SK-N-SH treated with all-trans-retinoic acid at 6 μM for 48 hours (cell line): ENCODE data around the gene XRN2.

Source experiments
- ATAC-seq: fragments of 200-7000 bp; cut with Tn5 transposase; 3 replicates; pipeline ENCODE4 v1.9.1; 2020; ENCODE audit warnings: mild to moderate bottlenecking, moderate library complexity
- BACH2 ChIP-seq: fragments of 250-450 bp; sonication (Bioruptor Pico); IDR thresholded peaks from 2 replicates; pipeline ENCODE4 v1.9.0; 2021; ENCODE audit warnings: mild to moderate bottlenecking, borderline replicate concordance
- CSDC2 ChIP-seq: fragments of 250-450 bp; sonication (Bioruptor Pico); IDR thresholded peaks from 2 replicates; pipeline ENCODE4 v1.5.0; 2020; ENCODE audit warnings: mild to moderate bottlenecking, moderate library complexity
- ESRRG ChIP-seq: fragments of 250-450 bp; sonication (Bioruptor Pico); IDR thresholded peaks from 2 replicates; pipeline ENCODE4 v1.6.1; 2021; ENCODE audit warnings: mild to moderate bottlenecking
- GLIS3 ChIP-seq: fragments of 250-450 bp; sonication (Bioruptor Pico); IDR thresholded peaks from 2 replicates; pipeline ENCODE4 v1.5.0; 2020; ENCODE audit warnings: mild to moderate bottlenecking, moderate library complexity
- ISL1 ChIP-seq: fragments of 250-450 bp; sonication (Bioruptor Pico); IDR thresholded peaks from 2 replicates; pipeline ENCODE4 v2.1.2; 2022; ENCODE audit warnings: mild to moderate bottlenecking, moderate library complexity
- OSR1 ChIP-seq: fragments of 250-450 bp; sonication (Bioruptor Pico); IDR thresholded peaks from 2 replicates; pipeline ENCODE4 v1.8.0; 2022; ENCODE audit warnings: moderate library complexity, mild to moderate bottlenecking, inconsistent platforms
- PPARA ChIP-seq: fragments of 250-450 bp; sonication (Bioruptor Pico); IDR thresholded peaks from 2 replicates; pipeline ENCODE4 v1.5.0; 2020; ENCODE audit warnings: mild to moderate bottlenecking, borderline replicate concordance
- RARB ChIP-seq: fragments of 250-450 bp; sonication (Bioruptor Pico); IDR thresholded peaks from 2 replicates; pipeline ENCODE4 v1.8.0; 2021; ENCODE audit warnings: mild to moderate bottlenecking, moderate library complexity
- SNAI2 ChIP-seq: fragments of 250-450 bp; sonication (Bioruptor Pico); IDR thresholded peaks from 2 replicates; pipeline ENCODE4 v1.5.0; 2020; ENCODE audit warnings: mild to moderate bottlenecking, moderate library complexity
- TCF4 ChIP-seq: fragments of 250-450 bp; sonication (Bioruptor Pico); IDR thresholded peaks from 2 replicates; pipeline ENCODE4 v1.8.0; 2021; ENCODE audit warnings: mild to moderate bottlenecking, moderate library complexity, borderline replicate concordance
- TOX ChIP-seq: fragments of 250-450 bp; sonication (Bioruptor Pico); IDR thresholded peaks from 2 replicates; pipeline ENCODE4 v1.8.0; 2021; ENCODE audit warnings: mild to moderate bottlenecking, moderate library complexity, borderline replicate concordance
- ZC3H10 ChIP-seq: fragments of 250-450 bp; sonication (Bioruptor Pico); IDR thresholded peaks from 2 replicates; pipeline ENCODE4 v1.5.1; 2021; ENCODE audit warnings: mild to moderate bottlenecking, moderate library complexity
- ZFP3 ChIP-seq: fragments of 250-450 bp; sonication (Bioruptor Pico); IDR thresholded peaks from 2 replicates; pipeline ENCODE4 v1.5.0; 2020; ENCODE audit warnings: mild to moderate bottlenecking, moderate library complexity
- ZFP30 ChIP-seq: fragments of 450-650 bp; formaldehyde crosslinking; IDR thresholded peaks from 2 replicates; pipeline ENCODE4 v1.5.0; 2022; ENCODE audit warnings: mild to moderate bottlenecking, moderate library complexity
- ZNF565 ChIP-seq: fragments of 450-650 bp; formaldehyde crosslinking; conservative IDR thresholded peaks from 2 replicates; pipeline ENCODE4 v1.5.0; 2020; ENCODE audit warnings: low read depth, mild to moderate bottlenecking, moderate library complexity
- ZNF70 ChIP-seq: fragments of 450-650 bp; formaldehyde crosslinking; IDR thresholded peaks from 2 replicates; pipeline ENCODE4 v1.5.0; 2020; ENCODE audit warnings: mild to moderate bottlenecking, moderate library complexity
- ZNF8 ChIP-seq: fragments of 450-650 bp; formaldehyde crosslinking; IDR thresholded peaks from 2 replicates; pipeline ENCODE4 v1.5.0; 2020; ENCODE audit warnings: mild to moderate bottlenecking, moderate library complexity
- TF ChIP-seq, protein P1 (sequence below): fragments of 250-450 bp; sonication (Bioruptor Pico); IDR thresholded peaks from 2 replicates; pipeline ENCODE4 v1.5.0; 2020; ENCODE audit warnings: mild to moderate bottlenecking, moderate library complexity
- TF ChIP-seq, protein P2 (sequence below): fragments of 250-450 bp; sonication (Bioruptor Pico); IDR thresholded peaks from 2 replicates; pipeline ENCODE4 v1.5.1; 2020; ENCODE audit warnings: low read depth, mild to moderate bottlenecking, moderate library complexity
- TF ChIP-seq, protein P3 (sequence below): fragments of 250-450 bp; sonication (Bioruptor Pico); IDR thresholded peaks from 2 replicates; pipeline ENCODE4 v1.5.1; 2021; ENCODE audit warnings: mild to moderate bottlenecking, moderate library complexity
- TF ChIP-seq, protein P4 (sequence below): fragments of 250-450 bp; sonication (Bioruptor Pico); IDR thresholded peaks from 2 replicates; pipeline ENCODE4 v1.8.0; 2020; ENCODE audit warnings: mild to moderate bottlenecking, moderate library complexity, borderline replicate concordance
- TF ChIP-seq, protein P5 (sequence below): fragments of 250-450 bp; sonication (Bioruptor Pico); IDR thresholded peaks from 2 replicates; pipeline ENCODE4 v1.8.0; 2021; ENCODE audit warnings: low read depth, mild to moderate bottlenecking, moderate library complexity, borderline replicate concordance

XRN2 gene

DNA sequence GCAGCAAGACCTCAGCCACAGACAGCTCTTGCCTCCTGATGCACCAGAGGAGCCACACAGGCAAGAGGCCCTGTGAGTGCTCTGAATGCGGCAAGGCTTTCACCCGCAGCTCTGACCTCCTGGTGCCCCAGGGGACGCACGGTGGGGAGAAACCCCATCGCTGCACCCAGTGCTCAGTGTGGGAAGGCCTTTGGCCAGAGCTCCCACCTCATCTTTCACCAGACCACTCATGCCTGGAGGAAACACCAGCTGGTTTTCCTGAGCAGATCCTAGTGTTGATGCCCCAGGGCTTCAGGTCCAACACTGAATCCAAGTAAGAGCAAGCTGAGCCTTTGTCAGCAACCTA, 37.0 kb upstream of the XRN2 start (continued):
- TF ChIP-seq, protein P1, sequence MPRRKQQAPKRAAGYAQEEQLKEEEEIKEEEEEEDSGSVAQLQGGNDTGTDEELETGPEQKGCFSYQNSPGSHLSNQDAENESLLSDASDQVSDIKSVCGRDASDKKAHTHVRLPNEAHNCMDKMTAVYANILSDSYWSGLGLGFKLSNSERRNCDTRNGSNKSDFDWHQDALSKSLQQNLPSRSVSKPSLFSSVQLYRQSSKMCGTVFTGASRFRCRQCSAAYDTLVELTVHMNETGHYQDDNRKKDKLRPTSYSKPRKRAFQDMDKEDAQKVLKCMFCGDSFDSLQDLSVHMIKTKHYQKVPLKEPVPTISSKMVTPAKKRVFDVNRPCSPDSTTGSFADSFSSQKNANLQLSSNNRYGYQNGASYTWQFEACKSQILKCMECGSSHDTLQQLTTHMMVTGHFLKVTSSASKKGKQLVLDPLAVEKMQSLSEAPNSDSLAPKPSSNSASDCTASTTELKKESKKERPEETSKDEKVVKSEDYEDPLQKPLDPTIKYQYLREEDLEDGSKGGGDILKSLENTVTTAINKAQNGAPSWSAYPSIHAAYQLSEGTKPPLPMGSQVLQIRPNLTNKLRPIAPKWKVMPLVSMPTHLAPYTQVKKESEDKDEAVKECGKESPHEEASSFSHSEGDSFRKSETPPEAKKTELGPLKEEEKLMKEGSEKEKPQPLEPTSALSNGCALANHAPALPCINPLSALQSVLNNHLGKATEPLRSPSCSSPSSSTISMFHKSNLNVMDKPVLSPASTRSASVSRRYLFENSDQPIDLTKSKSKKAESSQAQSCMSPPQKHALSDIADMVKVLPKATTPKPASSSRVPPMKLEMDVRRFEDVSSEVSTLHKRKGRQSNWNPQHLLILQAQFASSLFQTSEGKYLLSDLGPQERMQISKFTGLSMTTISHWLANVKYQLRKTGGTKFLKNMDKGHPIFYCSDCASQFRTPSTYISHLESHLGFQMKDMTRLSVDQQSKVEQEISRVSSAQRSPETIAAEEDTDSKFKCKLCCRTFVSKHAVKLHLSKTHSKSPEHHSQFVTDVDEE (CRISPR knock-in tag): no peak
- TF ChIP-seq SNAI2 (no peak), ESRRG (no peak), GLIS3 (CRISPR knock-in tag) (no peak)
- TF ChIP-seq, all 23 proteins: peak for 0

DNA sequence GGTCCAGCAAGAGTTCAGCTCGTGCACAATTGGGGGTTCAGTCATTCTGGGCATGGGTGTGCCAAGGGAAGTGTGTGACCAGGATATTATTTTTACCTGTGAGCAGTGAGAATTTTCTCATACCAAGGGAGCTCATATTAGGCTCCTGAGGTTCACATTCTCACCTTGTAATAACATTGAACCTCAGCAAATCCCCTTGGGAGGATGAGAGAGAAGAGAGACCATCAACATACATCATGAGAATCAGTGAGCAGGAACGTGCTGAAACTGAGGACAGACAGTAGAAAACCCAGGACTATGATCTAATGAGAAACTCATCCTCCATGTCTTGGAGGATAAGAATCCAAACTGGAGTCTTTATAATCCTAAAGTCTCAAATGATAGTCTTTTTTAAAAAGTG, 33.4 kb upstream of the XRN2 start:
- no peak for ATAC-seq
- TF ChIP-seq TOX (CRISPR knock-in tag): no peak
- TF ChIP-seq, protein P2, sequence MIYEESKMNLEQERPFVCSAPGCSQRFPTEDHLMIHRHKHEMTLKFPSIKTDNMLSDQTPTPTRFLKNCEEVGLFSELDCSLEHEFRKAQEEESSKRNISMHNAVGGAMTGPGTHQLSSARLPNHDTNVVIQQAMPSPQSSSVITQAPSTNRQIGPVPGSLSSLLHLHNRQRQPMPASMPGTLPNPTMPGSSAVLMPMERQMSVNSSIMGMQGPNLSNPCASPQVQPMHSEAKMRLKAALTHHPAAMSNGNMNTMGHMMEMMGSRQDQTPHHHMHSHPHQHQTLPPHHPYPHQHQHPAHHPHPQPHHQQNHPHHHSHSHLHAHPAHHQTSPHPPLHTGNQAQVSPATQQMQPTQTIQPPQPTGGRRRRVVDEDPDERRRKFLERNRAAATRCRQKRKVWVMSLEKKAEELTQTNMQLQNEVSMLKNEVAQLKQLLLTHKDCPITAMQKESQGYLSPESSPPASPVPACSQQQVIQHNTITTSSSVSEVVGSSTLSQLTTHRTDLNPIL: no peak
- no peak for TF ChIP-seq ZC3H10 (CRISPR knock-in tag)
- no peak for TF ChIP-seq ZNF565 (CRISPR knock-in tag)
- TF ChIP-seq, protein P3, sequence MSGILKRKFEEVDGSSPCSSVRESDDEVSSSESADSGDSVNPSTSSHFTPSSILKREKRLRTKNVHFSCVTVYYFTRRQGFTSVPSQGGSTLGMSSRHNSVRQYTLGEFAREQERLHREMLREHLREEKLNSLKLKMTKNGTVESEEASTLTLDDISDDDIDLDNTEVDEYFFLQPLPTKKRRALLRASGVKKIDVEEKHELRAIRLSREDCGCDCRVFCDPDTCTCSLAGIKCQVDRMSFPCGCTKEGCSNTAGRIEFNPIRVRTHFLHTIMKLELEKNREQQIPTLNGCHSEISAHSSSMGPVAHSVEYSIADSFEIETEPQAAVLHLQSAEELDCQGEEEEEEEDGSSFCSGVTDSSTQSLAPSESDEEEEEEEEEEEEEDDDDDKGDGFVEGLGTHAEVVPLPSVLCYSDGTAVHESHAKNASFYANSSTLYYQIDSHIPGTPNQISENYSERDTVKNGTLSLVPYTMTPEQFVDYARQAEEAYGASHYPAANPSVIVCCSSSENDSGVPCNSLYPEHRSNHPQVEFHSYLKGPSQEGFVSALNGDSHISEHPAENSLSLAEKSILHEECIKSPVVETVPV (CRISPR knock-in tag): no peak
- no peak for TF ChIP-seq SNAI2
- no peak for TF ChIP-seq BACH2
- no peak for TF ChIP-seq TCF4
- no peak for TF ChIP-seq PPARA
- no peak for TF ChIP-seq ZFP30 (CRISPR knock-in tag)
- TF ChIP-seq OSR1 (CRISPR knock-in tag): no peak
- TF ChIP-seq GLIS3 (CRISPR knock-in tag): no peak
- TF ChIP-seq ZFP3 (CRISPR knock-in tag): no peak

DNA sequence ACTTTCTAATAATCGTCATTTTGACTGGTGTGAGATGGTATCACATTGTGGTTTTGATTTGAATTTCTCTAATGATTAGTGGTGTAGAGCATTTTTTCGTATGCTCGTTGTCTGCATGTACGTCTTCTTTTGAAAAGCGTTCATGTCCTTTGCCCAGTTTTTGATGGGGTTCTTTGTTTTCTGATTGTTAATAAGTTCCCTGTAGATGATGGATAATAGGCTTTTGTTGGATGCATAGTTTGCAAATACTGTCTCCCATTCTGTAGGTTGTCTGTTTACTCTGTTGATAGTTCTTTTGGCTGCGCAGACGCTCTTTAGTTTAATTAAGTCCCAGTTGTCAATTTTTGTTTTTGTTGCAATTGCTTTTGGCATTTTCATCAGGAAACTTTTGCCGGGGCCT, 32.3 kb upstream of the XRN2 start:
- no peak for ATAC-seq
- no peak for TF ChIP-seq ZNF70 (CRISPR knock-in tag)
- TF ChIP-seq, protein P2: no peak

DNA sequence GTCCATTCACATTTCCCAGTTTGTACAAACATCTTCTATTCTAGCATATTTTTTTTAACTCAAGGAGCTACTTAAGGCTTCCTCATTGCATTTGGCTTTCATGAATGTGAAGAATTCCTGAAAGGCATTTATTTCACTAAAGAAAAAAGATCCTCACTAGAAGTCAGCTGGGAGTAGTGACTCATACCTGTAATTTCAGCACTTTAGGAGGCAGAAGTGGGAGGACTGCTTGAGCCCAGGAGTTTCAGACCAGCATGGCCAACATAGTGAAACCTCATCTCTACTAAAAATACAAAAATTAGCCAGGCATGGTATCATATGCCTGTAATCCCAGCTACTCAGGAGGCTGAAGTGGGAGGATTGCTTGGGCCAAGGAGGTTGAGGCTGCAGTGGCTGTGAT, 30.9 kb upstream of the XRN2 start:
- TF ChIP-seq PPARA (no peak), OSR1 (CRISPR knock-in tag) (no peak), BACH2 (no peak), ZNF70 (CRISPR knock-in tag) (no peak), RARB (CRISPR knock-in tag) (no peak), SNAI2 (no peak), TOX (CRISPR knock-in tag) (no peak), ISL1 (CRISPR knock-in tag) (no peak), TCF4 (no peak), ZC3H10 (CRISPR knock-in tag) (no peak), ZNF8 (no peak), ZFP3 (CRISPR knock-in tag) (no peak), CSDC2 (CRISPR knock-in tag) (no peak), ESRRG (no peak), ZNF565 (CRISPR knock-in tag) (no peak), GLIS3 (CRISPR knock-in tag) (no peak)
- TF ChIP-seq, protein P3 (CRISPR knock-in tag): no peak
- TF ChIP-seq, protein P2: no peak
- TF ChIP-seq, protein P4, sequence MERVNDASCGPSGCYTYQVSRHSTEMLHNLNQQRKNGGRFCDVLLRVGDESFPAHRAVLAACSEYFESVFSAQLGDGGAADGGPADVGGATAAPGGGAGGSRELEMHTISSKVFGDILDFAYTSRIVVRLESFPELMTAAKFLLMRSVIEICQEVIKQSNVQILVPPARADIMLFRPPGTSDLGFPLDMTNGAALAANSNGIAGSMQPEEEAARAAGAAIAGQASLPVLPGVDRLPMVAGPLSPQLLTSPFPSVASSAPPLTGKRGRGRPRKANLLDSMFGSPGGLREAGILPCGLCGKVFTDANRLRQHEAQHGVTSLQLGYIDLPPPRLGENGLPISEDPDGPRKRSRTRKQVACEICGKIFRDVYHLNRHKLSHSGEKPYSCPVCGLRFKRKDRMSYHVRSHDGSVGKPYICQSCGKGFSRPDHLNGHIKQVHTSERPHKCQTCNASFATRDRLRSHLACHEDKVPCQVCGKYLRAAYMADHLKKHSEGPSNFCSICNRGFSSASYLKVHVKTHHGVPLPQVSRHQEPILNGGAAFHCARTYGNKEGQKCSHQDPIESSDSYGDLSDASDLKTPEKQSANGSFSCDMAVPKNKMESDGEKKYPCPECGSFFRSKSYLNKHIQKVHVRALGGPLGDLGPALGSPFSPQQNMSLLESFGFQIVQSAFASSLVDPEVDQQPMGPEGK (CRISPR knock-in tag): no peak
- TF ChIP-seq, protein P5, sequence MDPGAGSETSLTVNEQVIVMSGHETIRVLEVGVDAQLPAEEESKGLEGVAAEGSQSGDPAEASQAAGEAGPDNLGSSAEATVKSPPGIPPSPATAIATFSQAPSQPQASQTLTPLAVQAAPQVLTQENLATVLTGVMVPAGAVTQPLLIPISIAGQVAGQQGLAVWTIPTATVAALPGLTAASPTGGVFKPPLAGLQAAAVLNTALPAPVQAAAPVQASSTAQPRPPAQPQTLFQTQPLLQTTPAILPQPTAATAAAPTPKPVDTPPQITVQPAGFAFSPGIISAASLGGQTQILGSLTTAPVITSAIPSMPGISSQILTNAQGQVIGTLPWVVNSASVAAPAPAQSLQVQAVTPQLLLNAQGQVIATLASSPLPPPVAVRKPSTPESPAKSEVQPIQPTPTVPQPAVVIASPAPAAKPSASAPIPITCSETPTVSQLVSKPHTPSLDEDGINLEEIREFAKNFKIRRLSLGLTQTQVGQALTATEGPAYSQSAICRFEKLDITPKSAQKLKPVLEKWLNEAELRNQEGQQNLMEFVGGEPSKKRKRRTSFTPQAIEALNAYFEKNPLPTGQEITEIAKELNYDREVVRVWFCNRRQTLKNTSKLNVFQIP: no peak
- ATAC-seq: no peak
